ENCODE data around the gene PALMD.

DNA sequence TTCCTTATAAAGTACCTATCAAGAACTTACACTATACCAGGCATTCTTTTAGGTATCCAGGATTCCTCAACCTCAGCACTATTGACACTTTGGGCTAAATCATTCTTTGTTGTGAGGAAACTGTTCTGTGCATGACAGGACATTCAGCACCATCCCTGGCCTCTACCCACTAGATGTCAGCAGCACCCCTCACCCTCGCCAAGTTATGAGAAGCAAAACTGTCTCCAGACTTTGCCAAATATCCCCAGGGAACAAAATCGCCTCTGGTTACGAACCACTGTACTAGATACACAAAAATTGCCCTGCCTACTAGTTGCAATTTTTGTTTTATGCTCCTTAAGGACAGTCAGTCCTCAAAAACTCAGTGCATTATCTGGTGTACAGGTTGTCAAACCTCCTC lies 35.7 kb downstream of the PALMD start:
- TF ChIP-seq, protein P1, sequence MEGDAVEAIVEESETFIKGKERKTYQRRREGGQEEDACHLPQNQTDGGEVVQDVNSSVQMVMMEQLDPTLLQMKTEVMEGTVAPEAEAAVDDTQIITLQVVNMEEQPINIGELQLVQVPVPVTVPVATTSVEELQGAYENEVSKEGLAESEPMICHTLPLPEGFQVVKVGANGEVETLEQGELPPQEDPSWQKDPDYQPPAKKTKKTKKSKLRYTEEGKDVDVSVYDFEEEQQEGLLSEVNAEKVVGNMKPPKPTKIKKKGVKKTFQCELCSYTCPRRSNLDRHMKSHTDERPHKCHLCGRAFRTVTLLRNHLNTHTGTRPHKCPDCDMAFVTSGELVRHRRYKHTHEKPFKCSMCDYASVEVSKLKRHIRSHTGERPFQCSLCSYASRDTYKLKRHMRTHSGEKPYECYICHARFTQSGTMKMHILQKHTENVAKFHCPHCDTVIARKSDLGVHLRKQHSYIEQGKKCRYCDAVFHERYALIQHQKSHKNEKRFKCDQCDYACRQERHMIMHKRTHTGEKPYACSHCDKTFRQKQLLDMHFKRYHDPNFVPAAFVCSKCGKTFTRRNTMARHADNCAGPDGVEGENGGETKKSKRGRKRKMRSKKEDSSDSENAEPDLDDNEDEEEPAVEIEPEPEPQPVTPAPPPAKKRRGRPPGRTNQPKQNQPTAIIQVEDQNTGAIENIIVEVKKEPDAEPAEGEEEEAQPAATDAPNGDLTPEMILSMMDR (IDR thresholded peaks at IDR 0.05), result no peak
- no peak for TF ChIP-seq POLR2A (IDR thresholded peaks at IDR 0.05)
- no peak for TF ChIP-seq POLR2AphosphoS5 (IDR thresholded peaks at IDR 0.05)

Data from prostate gland (tissue), 2 donors.